Calu3 (cell line): ENCODE results near the gene PREX1. TPM values are rescaled to one million over a fixed set of nuclear protein-coding genes. Genes with fewer than 3 reads are reported as not detected.

Source experiments
- BruUV-seq: library from RNA; stranded (reverse); fragments of 400-500 nt; replicated peaks from 2 replicates; lab custom pipeline; 2021; lab: Mats Ljungman, UMichigan
- CTCF ChIA-PET: fragments of 300-600 bp; sonication (Branson Sonifier 250); formaldehyde crosslinking; loops from one replicate; lab custom pipeline; 2022; ENCODE audit warnings: antibody characterized with exemption; lab: Charles Lee
- DNase-seq: peaks from one replicate; pipeline ENCODE4 v3.0.0; 2022
- H3K27ac Mint-ChIP-seq: one replicate; pipeline ENCODE4 v1.8.0; 2022; ENCODE audit warnings: mixed read lengths; ENCODE audit not compliant: unreplicated experiment
- H3K27me3 Mint-ChIP-seq: one replicate; pipeline ENCODE4 v1.8.0; 2022; ENCODE audit warnings: mixed read lengths; ENCODE audit not compliant: unreplicated experiment
- H3K36me3 Mint-ChIP-seq: one replicate; pipeline ENCODE4 v1.8.0; 2022; ENCODE audit warnings: mild to moderate bottlenecking, moderate library complexity, mixed read lengths; ENCODE audit not compliant: insufficient read depth, unreplicated experiment
- H3K4me1 Mint-ChIP-seq: one replicate; pipeline ENCODE4 v1.8.0; 2022; ENCODE audit warnings: mild to moderate bottlenecking, low read depth, mixed read lengths; ENCODE audit not compliant: unreplicated experiment
- H3K4me3 Mint-ChIP-seq: one replicate; pipeline ENCODE4 v1.8.0; 2022; ENCODE audit warnings: mild to moderate bottlenecking, low read depth, moderate library complexity, mixed read lengths; ENCODE audit not compliant: unreplicated experiment
- H3K9me3 Mint-ChIP-seq: one replicate; pipeline ENCODE4 v1.8.0; 2022; ENCODE audit warnings: low read depth, mixed read lengths; ENCODE audit not compliant: unreplicated experiment
- intact Hi-C: fragments of 100-400 bp; cut with micrococcal nuclease; formaldehyde crosslinking; loops from one replicate; pipeline ENCODE4 v1.10.0; 2022; ENCODE audit not compliant: unreplicated experiment
- total RNA-seq: library from RNA; stranded (reverse); gene quantifications from 2 replicates; pipeline ENCODE4 v1.2.3, GENCODE V29; 2022
- TF ChIP-seq, protein P1 (sequence below): fragments of 200-600 bp; IDR thresholded peaks from one replicate; pipeline ENCODE4 v1.8.0; 2022; ENCODE audit warnings: antibody characterized with exemption; ENCODE audit not compliant: unreplicated experiment

The PREX1 gene
- total RNA-seq, 1 experiment from 2014 or later = 0.31 TPM

DNA sequence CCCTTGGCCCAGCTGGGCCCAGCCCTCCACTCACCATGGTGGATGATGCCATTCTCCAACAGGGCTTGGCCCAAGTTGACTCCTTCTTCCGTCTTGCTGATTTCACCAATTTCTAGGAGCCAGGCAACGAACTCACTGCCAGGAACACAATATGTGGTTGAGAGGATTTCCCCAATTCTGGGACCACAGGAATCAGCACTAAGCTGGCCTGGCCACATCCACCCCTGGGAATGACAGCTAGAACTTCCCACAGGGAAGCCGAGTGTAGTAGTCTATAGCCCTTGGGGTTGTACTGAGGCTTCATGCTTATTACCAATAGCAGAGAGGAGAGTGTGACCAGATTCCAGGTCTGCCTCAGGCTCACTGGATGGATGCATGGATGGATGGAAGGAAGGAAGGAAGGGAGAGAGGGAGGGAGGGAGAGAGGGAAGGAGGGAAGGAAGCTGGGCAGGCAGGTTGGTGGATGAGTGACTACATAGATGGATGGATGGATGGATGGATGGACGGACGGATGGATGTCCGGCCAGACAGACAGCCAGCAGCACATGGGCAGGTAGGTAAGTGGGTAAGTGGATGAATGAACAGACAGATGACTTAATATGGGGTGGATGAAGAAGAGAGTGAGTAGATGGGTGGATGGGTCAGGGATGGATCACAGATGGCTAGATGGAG lies 146.5 kb downstream of the PREX1 start:
- intact Hi-C loops = no loop called here
- Mint-ChIP-seq H3K36me3 (no peaks in the 10 kb centered on the region), H3K4me3 (no peak overlapping the region), H3K4me1 (no peaks in the 10 kb centered on the region), H3K27ac (no peak overlapping the region), H3K9me3 (no peaks in the 10 kb centered on the region), H3K27me3 (peaks cover 16% of the 10 kb centered on the region)
- CTCF ChIA-PET = interaction anchor here (0.5 to 1.4 kb wide), 4 partner anchors 10 to 475 kb away, joined by 3 to 4 read pairs (median 3); no protein-coding TSS in a partner anchor
- TF ChIP-seq, protein P1, sequence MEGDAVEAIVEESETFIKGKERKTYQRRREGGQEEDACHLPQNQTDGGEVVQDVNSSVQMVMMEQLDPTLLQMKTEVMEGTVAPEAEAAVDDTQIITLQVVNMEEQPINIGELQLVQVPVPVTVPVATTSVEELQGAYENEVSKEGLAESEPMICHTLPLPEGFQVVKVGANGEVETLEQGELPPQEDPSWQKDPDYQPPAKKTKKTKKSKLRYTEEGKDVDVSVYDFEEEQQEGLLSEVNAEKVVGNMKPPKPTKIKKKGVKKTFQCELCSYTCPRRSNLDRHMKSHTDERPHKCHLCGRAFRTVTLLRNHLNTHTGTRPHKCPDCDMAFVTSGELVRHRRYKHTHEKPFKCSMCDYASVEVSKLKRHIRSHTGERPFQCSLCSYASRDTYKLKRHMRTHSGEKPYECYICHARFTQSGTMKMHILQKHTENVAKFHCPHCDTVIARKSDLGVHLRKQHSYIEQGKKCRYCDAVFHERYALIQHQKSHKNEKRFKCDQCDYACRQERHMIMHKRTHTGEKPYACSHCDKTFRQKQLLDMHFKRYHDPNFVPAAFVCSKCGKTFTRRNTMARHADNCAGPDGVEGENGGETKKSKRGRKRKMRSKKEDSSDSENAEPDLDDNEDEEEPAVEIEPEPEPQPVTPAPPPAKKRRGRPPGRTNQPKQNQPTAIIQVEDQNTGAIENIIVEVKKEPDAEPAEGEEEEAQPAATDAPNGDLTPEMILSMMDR = no peak
- no TSS peak for BruUV-seq
- no peak for DNase-seq

DNA sequence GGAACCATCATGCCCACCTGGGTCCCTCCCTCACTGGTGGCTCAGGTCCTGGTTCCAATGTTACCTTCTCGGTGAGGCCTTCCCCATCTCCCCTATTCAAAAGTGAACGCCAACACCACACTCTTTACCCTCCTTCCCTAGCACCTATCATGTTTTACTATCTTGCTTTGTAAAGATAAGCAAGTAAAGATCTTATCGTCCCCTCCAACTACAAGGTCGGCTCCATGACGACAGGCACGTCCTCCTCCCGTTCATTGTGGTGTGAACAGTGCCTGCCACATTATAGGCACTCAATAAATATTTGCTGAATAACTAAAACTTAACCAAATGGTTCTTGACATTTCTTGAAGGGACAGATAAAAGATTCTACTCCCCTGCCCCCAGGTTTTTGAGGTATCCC lies 147.1 kb downstream of the PREX1 start:
- TF ChIP-seq, protein P1 = no peak
- H3K36me3 Mint-ChIP-seq = no peaks in the 10 kb centered on the region
- intact Hi-C loops = no loop called here
- H3K9me3 Mint-ChIP-seq = no peaks in the 10 kb centered on the region
- no peak for DNase-seq
- H3K27me3 Mint-ChIP-seq = peaks cover 18% of the 10 kb centered on the region
- no peak overlapping the region for H3K4me3 Mint-ChIP-seq
- no peaks in the 10 kb centered on the region for H3K4me1 Mint-ChIP-seq
- CTCF ChIA-PET = interaction anchor here (0.5 kb wide), 1 partner anchor 16 kb away, joined by 3 read pairs; no protein-coding TSS in a partner anchor
- no peak overlapping the region for H3K27ac Mint-ChIP-seq
- BruUV-seq = no TSS peak

DNA sequence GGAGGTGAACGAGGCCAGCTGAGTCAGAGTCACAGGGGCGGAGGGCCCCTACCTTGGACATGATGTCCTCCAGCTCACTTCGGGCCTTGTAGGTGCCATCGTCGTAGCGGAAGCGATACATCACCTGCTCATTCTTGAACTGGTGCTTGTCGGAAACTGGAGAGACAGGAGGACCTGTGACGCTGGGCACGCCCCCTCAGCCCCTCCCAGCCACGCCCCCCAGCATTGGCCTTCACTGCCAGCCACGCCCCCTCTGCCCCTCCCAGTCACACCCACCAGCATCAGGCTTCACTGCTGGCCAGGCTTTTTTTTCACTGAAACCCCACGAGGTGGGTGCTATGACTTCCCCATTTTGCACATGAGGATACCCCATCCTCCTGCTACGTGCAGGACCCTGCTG lies 148.2 kb downstream of the PREX1 start:
- H3K27ac Mint-ChIP-seq = no peak overlapping the region

DNA sequence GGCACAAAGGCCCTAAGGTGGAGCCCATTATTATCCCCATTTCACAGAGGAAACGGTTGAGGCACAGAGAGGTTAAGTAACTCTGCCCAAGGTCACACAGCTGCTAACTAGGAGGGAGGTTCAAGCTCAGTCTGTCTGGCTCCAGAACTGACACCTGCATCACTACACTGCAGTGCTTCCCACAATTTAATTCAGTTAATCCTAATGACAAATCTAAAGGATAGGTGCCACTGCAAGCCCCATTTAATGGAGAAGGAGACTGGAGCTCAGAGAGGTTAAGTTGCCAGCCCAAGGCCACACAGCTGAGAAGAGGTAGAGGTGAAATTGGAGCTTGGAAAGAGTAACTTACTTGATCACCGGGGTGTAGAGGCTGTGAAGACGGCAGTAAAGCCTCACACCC lies 148.8 kb downstream of the PREX1 start:
- DNase-seq = no peak
- Mint-ChIP-seq H3K9me3 (no peaks in the 10 kb centered on the region), H3K27ac (no peak overlapping the region), H3K4me1 (no peaks in the 10 kb centered on the region), H3K4me3 (no peak overlapping the region), H3K27me3 (peaks cover 14% of the 10 kb centered on the region), H3K36me3 (no peaks in the 10 kb centered on the region)
- CTCF ChIA-PET = interaction anchor here (1.1 to 2.6 kb wide), 2 partner anchors 9 to 21 kb away, joined by 3 to 6 read pairs; no protein-coding TSS in a partner anchor
- intact Hi-C loops = no loop called here
- TF ChIP-seq, protein P1 = no peak
- TSS peak; percentile 29 for BruUV-seq

More for the DNA sequence above, 148.2 kb downstream of the PREX1 start:
- Mint-ChIP-seq H3K36me3 (no peaks in the 10 kb centered on the region), H3K27me3 (peaks cover 17% of the 10 kb centered on the region), H3K4me3 (no peak overlapping the region), H3K4me1 (no peaks in the 10 kb centered on the region), H3K9me3 (no peaks in the 10 kb centered on the region)
- TF ChIP-seq, protein P1 = no peak
- BruUV-seq = no TSS peak
- peak; percentile 87 for DNase-seq
- CTCF ChIA-PET = interaction anchor here (1.1 kb wide), 1 partner anchor 10 kb away, joined by 3 read pairs; no protein-coding TSS in a partner anchor
- intact Hi-C loops = no loop called here
